ENCODE results near the gene VWF.
A peak's percentile ranks its signal among the peaks of the same experiment; 100 is the strongest.

Gene VWF

DNA sequence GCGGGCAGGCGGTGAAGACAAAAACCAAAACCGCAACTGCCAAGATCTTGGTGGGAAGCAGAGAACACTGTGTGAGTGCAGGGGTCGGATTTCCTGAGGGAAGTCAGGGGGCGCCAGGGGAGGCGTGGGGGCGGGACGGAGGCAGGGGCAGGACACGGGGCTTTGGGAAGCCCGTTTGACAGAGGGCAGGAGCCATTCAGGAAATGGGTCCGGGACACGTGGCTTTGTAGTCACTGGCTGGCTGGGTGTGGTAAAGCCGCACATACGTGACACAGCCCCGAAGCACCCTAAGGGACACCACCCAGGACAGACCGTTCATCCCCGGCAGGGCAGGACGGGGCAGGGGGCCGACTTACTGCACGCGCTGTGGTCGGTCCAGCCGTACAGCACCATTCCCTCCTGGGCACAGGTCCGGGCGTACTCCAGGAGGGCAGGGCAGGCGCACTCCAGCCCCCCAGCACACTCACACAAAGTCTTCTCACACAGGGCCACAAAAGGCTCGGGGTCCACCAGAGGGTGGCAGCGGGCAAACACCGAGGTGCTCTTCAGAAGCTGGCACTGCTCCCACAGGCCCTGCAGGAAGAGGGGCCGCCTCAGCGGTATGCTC is 49.4 kb downstream of the VWF start:
- Histone ChIP-seq H3K36me3 (ENCODE audit: control insufficient read depth in 1 of 2, insufficient read depth in 2 of 2, low read depth in 1 of 2, low read length in 2 of 2) (no peaks in the 10 kb centered on the region), H2BK15ac (ENCODE audit: low read depth, poor library complexity, severe bottlenecking) (no peak overlapping the region), H3K4me3 (ENCODE audit: insufficient read depth in 1 of 2, low read depth in 1 of 2, low read length in 2 of 2) (peak overlapping the region in 1 of 2 experiments; percentile 38), H2BK120ac (ENCODE audit: low read depth, low read length) (peak overlapping the region; percentile 80), H2BK5ac (ENCODE audit: low read depth, low read length, poor library complexity, severe bottlenecking) (no peak overlapping the region), H2AK5ac (ENCODE audit: low read length, severe bottlenecking) (no peak overlapping the region), H3K9ac (ENCODE audit: low read length) (peak overlapping the region; percentile 21), H3K4me2 (ENCODE audit: low read length, poor library complexity, severe bottlenecking) (peak overlapping the region; percentile 29), H4K8ac (ENCODE audit: low read length) (peak overlapping the region; percentile 33), H4K91ac (ENCODE audit: low read length) (peak overlapping the region; percentile 62), H3K79me1 (replicated peaks; ENCODE audit: low read length, poor library complexity, severe bottlenecking) (no peaks in the 10 kb centered on the region), H2BK12ac (ENCODE audit: low read length in 2 of 2) (peak overlapping the region; percentile 29 to 50), H3K14ac (ENCODE audit: low read length in 2 of 2) (peak overlapping the region in 1 of 2 experiments; percentile 59), H3K23ac (ENCODE audit: low read length in 2 of 2) (no peak overlapping the region), H3K27me3 (ENCODE audit: control insufficient read depth in 1 of 2, insufficient read depth in 1 of 2, low read length in 2 of 2) (peaks cover 0 to 4% of the 10 kb centered on the region in 2 experiments), H3K9me3 (ENCODE audit: control insufficient read depth, low read length) (no peaks in the 10 kb centered on the region), H3K27ac (ENCODE audit: low read length, poor library complexity, severe bottlenecking) (no peak overlapping the region), H3K4me1 (ENCODE audit: control insufficient read depth, insufficient read depth, low read depth, low read length) (peaks cover 14% of the 10 kb centered on the region), H3K4ac (ENCODE audit: low read depth in 1 of 2, low read length in 2 of 2) (peak overlapping the region in 1 of 2 experiments; percentile 20), H3K18ac (ENCODE audit: low read depth in 1 of 2, low read length in 2 of 2) (peak overlapping the region in 1 of 2 experiments; percentile 94), H2AFZ (ENCODE audit: low read depth, low read length) (no peak overlapping the region)
- no peak for DNase-seq
- WGBS: 74% methylated on average over 31 of the region's 31 CpGs

DNA sequence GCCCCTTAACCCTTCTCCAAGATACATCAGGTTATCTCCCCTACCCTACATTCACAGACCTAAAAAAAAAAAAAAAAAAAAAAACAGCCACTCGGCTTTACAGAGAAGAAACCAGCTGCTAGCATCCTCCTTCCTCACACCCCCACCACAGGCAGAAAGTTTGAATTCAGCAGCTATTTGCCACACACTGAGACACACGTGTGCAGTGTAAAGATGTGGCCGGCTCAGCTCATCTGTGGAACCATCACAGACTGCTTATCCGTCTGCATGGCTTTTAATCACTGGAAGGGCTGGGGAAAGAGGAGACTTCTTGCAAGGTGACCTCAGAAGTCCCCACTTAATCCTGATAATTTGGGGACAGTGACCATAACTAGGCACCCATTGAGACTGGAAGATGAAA is 50.0 kb downstream of the VWF start:
- Histone ChIP-seq H2BK12ac (ENCODE audit: low read length in 2 of 2) (peak overlapping the region in 1 of 2 experiments; percentile 77), H4K8ac (ENCODE audit: low read length) (peak overlapping the region; percentile 35), H3K14ac (ENCODE audit: low read length in 2 of 2) (peak overlapping the region in 1 of 2 experiments; percentile 55), H3K27me3 (ENCODE audit: control insufficient read depth in 1 of 2, insufficient read depth in 1 of 2, low read length in 2 of 2) (peaks cover 0 to 4% of the 10 kb centered on the region in 2 experiments), H2BK15ac (ENCODE audit: low read depth, poor library complexity, severe bottlenecking) (no peak overlapping the region), H2AFZ (ENCODE audit: low read depth, low read length) (no peak overlapping the region), H3K4me1 (ENCODE audit: control insufficient read depth, insufficient read depth, low read depth, low read length) (peaks cover 15% of the 10 kb centered on the region), H3K27ac (ENCODE audit: low read length, poor library complexity, severe bottlenecking) (no peak overlapping the region), H3K4me3 (ENCODE audit: insufficient read depth in 1 of 2, low read depth in 1 of 2, low read length in 2 of 2) (peak overlapping the region in 1 of 2 experiments; percentile 38), H2AK5ac (ENCODE audit: low read length, severe bottlenecking) (no peak overlapping the region), H2BK120ac (ENCODE audit: low read depth, low read length) (no peak overlapping the region), H2BK5ac (ENCODE audit: low read depth, low read length, poor library complexity, severe bottlenecking) (no peak overlapping the region), H4K91ac (ENCODE audit: low read length) (no peak overlapping the region), H3K4me2 (ENCODE audit: low read length, poor library complexity, severe bottlenecking) (peak overlapping the region; percentile 29), H3K23ac (ENCODE audit: low read length in 2 of 2) (no peak overlapping the region), H3K18ac (ENCODE audit: low read depth in 1 of 2, low read length in 2 of 2) (no peak overlapping the region), H3K9ac (ENCODE audit: low read length) (peak overlapping the region; percentile 21), H3K36me3 (ENCODE audit: control insufficient read depth in 1 of 2, insufficient read depth in 2 of 2, low read depth in 1 of 2, low read length in 2 of 2) (no peaks in the 10 kb centered on the region), H3K4ac (ENCODE audit: low read depth in 1 of 2, low read length in 2 of 2) (no peak overlapping the region), H3K9me3 (ENCODE audit: control insufficient read depth, low read length) (no peaks in the 10 kb centered on the region), H3K79me1 (replicated peaks; ENCODE audit: low read length, poor library complexity, severe bottlenecking) (no peaks in the 10 kb centered on the region)
- WGBS: 48% methylated on average over 4 of the region's 4 CpGs
- no peak for DNase-seq

DNA sequence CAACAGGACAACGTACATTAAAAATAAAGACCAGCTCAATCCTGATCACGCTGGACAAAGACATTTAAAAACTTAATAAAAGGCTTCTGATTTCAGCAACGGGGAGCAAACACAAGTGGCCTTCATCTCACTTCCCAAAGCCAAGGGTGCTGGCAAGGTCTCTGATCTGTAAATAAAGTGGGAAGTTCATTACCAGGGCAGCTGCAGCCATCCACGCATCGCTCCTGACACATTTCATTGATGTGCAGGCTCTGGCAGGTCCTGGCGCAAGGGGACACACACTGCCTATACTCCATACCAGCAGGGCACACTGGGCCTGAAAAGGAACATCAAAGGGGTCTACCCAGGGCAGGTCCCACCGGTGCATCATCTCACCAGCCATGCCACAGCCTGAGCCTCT is 51.0 kb downstream of the VWF start:
- Histone ChIP-seq H4K8ac (ENCODE audit: low read length) (no peak overlapping the region), H3K79me1 (replicated peaks; ENCODE audit: low read length, poor library complexity, severe bottlenecking) (no peaks in the 10 kb centered on the region), H2BK12ac (ENCODE audit: low read length in 2 of 2) (peak overlapping the region in 1 of 2 experiments; percentile 60), H2AK5ac (ENCODE audit: low read length, severe bottlenecking) (no peak overlapping the region), H2BK15ac (ENCODE audit: low read depth, poor library complexity, severe bottlenecking) (no peak overlapping the region), H3K4me2 (ENCODE audit: low read length, poor library complexity, severe bottlenecking) (no peak overlapping the region), H3K9ac (ENCODE audit: low read length) (no peak overlapping the region), H3K18ac (ENCODE audit: low read depth in 1 of 2, low read length in 2 of 2) (peak overlapping the region in 1 of 2 experiments; percentile 54), H4K91ac (ENCODE audit: low read length) (no peak overlapping the region), H3K27me3 (ENCODE audit: control insufficient read depth in 1 of 2, insufficient read depth in 1 of 2, low read length in 2 of 2) (peaks cover 0 to 4% of the 10 kb centered on the region in 2 experiments), H3K4me3 (ENCODE audit: insufficient read depth in 1 of 2, low read depth in 1 of 2, low read length in 2 of 2) (no peak overlapping the region), H2AFZ (ENCODE audit: low read depth, low read length) (no peak overlapping the region), H2BK5ac (ENCODE audit: low read depth, low read length, poor library complexity, severe bottlenecking) (no peak overlapping the region), H3K9me3 (ENCODE audit: control insufficient read depth, low read length) (no peaks in the 10 kb centered on the region), H3K23ac (ENCODE audit: low read length in 2 of 2) (no peak overlapping the region), H2BK120ac (ENCODE audit: low read depth, low read length) (no peak overlapping the region), H3K4me1 (ENCODE audit: control insufficient read depth, insufficient read depth, low read depth, low read length) (peaks cover 14% of the 10 kb centered on the region), H3K27ac (ENCODE audit: low read length, poor library complexity, severe bottlenecking) (no peak overlapping the region), H3K36me3 (ENCODE audit: control insufficient read depth in 1 of 2, insufficient read depth in 2 of 2, low read depth in 1 of 2, low read length in 2 of 2) (no peaks in the 10 kb centered on the region), H3K4ac (ENCODE audit: low read depth in 1 of 2, low read length in 2 of 2) (peak overlapping the region in 1 of 2 experiments; percentile 29), H3K14ac (ENCODE audit: low read length in 2 of 2) (peak overlapping the region in 1 of 2 experiments; percentile 87)
- no peak for DNase-seq
- whole genome bisulfite sequencing: 94% methylated on average over 6 of the region's 7 CpGs

DNA sequence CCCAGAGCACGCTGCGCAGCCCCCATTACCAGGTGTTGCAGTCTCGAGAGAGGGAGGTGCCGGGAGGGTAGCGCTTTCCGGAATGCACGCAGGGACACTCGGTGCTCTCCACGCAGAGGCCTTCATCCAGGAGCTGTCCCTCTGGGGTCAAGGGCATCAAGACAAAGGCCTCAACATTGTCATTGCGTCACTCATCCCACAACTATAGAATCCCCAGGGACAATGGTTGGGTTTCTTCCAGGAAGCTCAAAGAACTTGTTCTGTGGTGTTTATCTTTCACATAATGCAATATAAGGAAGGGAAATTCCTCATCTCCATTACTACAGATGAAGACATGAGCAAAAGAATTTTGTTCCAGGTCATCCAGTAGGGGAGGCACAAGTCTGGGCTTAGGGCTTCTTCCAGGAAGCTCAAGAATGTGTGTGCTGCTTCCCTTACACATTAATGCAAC is 52.1 kb downstream of the VWF start:
- DNase-seq: peak; percentile 73
- no peaks in the 10 kb centered on the region for H3K79me1 ChIP-seq (replicated peaks; ENCODE audit: low read length, poor library complexity, severe bottlenecking)
- H2BK5ac ChIP-seq (ENCODE audit: low read depth, low read length, poor library complexity, severe bottlenecking): no peak overlapping the region
- H3K14ac ChIP-seq (ENCODE audit: low read length in 2 of 2): no peak overlapping the region
- no peak overlapping the region for H3K4me3 ChIP-seq (ENCODE audit: insufficient read depth in 1 of 2, low read depth in 1 of 2, low read length in 2 of 2)
- H4K91ac ChIP-seq (ENCODE audit: low read length): no peak overlapping the region
- no peak overlapping the region for H3K18ac ChIP-seq (ENCODE audit: low read depth in 1 of 2, low read length in 2 of 2)
- peaks cover 11% of the 10 kb centered on the region for H3K4me1 ChIP-seq (ENCODE audit: control insufficient read depth, insufficient read depth, low read depth, low read length)
- no peak overlapping the region for H2AFZ ChIP-seq (ENCODE audit: low read depth, low read length)
- no peak overlapping the region for H4K8ac ChIP-seq (ENCODE audit: low read length)
- no peak overlapping the region for H3K9ac ChIP-seq (ENCODE audit: low read length)
- no peaks in the 10 kb centered on the region for H3K36me3 ChIP-seq (ENCODE audit: control insufficient read depth in 1 of 2, insufficient read depth in 2 of 2, low read depth in 1 of 2, low read length in 2 of 2)
- H3K9me3 ChIP-seq (ENCODE audit: control insufficient read depth, low read length): no peaks in the 10 kb centered on the region
- H2BK12ac ChIP-seq (ENCODE audit: low read length in 2 of 2): peak overlapping the region in 1 of 2 experiments; percentile 45
- peaks cover 0 to 4% of the 10 kb centered on the region in 2 experiments for H3K27me3 ChIP-seq (ENCODE audit: control insufficient read depth in 1 of 2, insufficient read depth in 1 of 2, low read length in 2 of 2)
- no peak overlapping the region for H2AK5ac ChIP-seq (ENCODE audit: low read length, severe bottlenecking)
- H3K23ac ChIP-seq (ENCODE audit: low read length in 2 of 2): no peak overlapping the region
- no peak overlapping the region for H3K27ac ChIP-seq (ENCODE audit: low read length, poor library complexity, severe bottlenecking)
- peak overlapping the region; percentile 20 for H2BK15ac ChIP-seq (ENCODE audit: low read depth, poor library complexity, severe bottlenecking)
- H2BK120ac ChIP-seq (ENCODE audit: low read depth, low read length): no peak overlapping the region
- 98% methylated on average over 8 of the region's 10 CpGs for WGBS
- no peak overlapping the region for H3K4me2 ChIP-seq (ENCODE audit: low read length, poor library complexity, severe bottlenecking)
- H3K4ac ChIP-seq (ENCODE audit: low read depth in 1 of 2, low read length in 2 of 2): no peak overlapping the region

Data from mesenchymal stem cell (in vitro differentiated cells and primary cell).